Peyer's patch (tissue), 4 donors: ENCODE data around the gene TTC28.

Source experiments
- POLR2A ChIP-seq, 2 donors: fragments of 450-650 bp; IDR thresholded peaks; one replicate each; pipeline ENCODE4 v1.5.1; 2017; ENCODE audit warnings: antibody characterized with exemption in 2 of 2, mild to moderate bottlenecking in 2 of 2, moderate library complexity in 2 of 2
- TF ChIP-seq, protein P1 (sequence below), 6 experiments: fragments of 450-650 bp in 4 of 6; fragments of 200-600 bp in 2 of 6; sonication (generic) in 1 of 6; IDR thresholded peaks; one replicate each; pipeline ENCODE4 v1.5.1; 2017 to 2019; ENCODE audit warnings: antibody characterized with exemption in 6 of 6, mild to moderate bottlenecking in 3 of 6, moderate library complexity in 1 of 6

DNA sequence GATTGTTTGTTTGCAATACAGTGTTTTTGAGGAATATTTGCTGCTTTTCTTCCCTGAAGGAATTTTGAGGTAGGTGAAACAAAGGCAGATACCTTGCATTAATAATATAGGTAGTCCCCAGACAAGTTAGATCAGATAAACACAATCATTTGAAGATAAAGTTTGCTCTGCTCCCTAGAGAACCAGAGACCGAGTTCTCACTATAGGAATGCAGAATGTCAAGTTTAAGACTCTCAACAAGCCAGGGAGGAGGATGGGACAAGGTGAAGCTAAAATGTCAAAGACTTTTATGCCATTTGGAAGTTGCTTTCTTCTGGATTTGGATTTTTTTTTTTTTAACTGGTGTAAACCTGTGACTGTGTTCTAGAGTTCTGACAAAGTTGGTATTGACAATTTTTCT is 364.7 kb downstream of the TTC28 start:
- TF ChIP-seq, protein P1, sequence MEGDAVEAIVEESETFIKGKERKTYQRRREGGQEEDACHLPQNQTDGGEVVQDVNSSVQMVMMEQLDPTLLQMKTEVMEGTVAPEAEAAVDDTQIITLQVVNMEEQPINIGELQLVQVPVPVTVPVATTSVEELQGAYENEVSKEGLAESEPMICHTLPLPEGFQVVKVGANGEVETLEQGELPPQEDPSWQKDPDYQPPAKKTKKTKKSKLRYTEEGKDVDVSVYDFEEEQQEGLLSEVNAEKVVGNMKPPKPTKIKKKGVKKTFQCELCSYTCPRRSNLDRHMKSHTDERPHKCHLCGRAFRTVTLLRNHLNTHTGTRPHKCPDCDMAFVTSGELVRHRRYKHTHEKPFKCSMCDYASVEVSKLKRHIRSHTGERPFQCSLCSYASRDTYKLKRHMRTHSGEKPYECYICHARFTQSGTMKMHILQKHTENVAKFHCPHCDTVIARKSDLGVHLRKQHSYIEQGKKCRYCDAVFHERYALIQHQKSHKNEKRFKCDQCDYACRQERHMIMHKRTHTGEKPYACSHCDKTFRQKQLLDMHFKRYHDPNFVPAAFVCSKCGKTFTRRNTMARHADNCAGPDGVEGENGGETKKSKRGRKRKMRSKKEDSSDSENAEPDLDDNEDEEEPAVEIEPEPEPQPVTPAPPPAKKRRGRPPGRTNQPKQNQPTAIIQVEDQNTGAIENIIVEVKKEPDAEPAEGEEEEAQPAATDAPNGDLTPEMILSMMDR (IDR thresholded peaks at IDR 0.05): no peak
- TF ChIP-seq POLR2A (IDR thresholded peaks at IDR 0.05): no peak
